Stimulated activated naive CD8-positive, alpha-beta T cell treated with anti-CD3 and anti-CD28 coated beads, Interleukin-15, Interleukin-2, amounts not matched to agents 100 U/mL and 50 U/mL, for 24 hours (primary cell): ENCODE results near the gene SYNE1.
A peak's percentile ranks its signal among the peaks of the same experiment; 100 is the strongest.

Experiments
- ATAC-seq: fragments of 150-1000 bp; cut with Tn5 transposase; one replicate; pipeline ENCODE4 v1.10.0; 2021
- DNase-seq: peaks from one replicate; pipeline ENCODE4 v3.0.0; 2021

Gene SYNE1

DNA sequence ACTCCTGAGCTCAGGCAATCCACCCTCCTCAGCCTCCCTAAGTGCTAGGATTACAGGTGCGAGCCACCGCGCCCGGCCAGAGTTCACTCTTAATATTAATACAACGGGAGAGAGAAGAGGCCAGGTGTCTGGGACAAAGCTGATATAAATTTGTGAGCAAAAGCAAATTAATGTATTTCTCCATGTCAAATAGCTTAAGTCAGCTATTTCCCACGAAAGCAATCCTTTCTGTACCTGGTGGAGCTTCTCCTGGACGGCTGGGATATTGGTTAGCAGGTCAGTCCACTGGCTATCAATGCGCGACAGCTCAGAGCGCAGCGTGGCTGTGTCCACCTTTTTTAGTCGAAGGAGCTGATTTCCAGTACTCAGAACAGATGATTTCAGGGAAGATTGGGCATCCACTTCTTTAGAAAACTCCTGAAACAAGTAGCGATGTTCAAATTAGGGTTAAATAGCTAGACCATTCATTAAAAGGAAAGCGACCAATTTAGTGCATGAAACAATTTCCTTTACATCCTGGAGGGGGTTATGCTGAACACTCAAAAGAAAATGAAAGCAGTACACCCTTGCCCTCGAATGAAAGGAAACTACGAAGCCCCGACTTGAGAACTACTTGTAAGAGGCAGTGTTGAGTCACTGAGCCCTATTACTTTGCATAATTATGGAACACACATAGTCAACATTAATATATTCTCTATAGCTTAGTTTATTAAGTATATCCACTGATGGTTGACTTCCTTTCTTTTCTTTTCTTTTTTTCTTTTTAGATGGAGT, 403.4 kb downstream of the SYNE1 start:
- ATAC-seq: peak; percentile 79

GRCh38 chr6:152232501-152233151, 404.5 kb downstream of the SYNE1 start:
- peak; percentile 72 for ATAC-seq
- peak; percentile 23 for DNase-seq

More for the DNA sequence above, 403.4 kb downstream of the SYNE1 start:
- DNase-seq: no peak

- no peak for ATAC-seq
- no peak for DNase-seq
Measured at GRCh38 chr6:152229330-152229729, 407.8 kb downstream of the SYNE1 start.

GRCh38 chr6:152226119-152226518, 411.0 kb downstream of the SYNE1 start:
- ATAC-seq: no peak

GRCh38 chr6:152225241-152225934, 411.8 kb downstream of the SYNE1 start:
- no peak for DNase-seq
- no peak for ATAC-seq

More at GRCh38 chr6:152226119-152226518, 411.0 kb downstream of the SYNE1 start:
- DNase-seq: no peak

DNA sequence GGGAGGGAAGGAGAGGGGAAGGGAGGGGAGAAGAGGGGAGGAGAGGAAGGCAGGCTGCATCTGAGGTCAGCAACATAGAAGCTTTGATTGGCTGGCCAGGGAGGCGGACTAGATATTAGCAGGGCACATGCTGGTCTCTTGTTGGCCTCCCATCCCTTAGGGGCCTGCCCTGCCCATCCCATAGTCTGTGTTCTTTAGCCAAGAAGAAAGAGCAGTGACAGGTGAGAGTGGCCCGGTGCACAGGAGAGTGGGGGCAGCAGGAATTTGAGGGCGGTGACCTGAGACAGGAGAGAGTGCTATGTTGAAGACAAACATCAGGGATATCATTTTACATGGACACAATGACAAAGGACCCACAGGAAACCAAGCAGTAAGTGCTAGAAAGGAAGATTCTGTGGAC, 413.5 kb downstream of the SYNE1 start:
- no peak for DNase-seq
- no peak for ATAC-seq

GRCh38 chr6:152221806-152222628, 415.1 kb downstream of the SYNE1 start:
- ATAC-seq: no peak
- DNase-seq: no peak

GRCh38 chr6:152220786-152221185, 416.4 kb downstream of the SYNE1 start:
- no peak for ATAC-seq
- no peak for DNase-seq

- DNase-seq (no peak), ATAC-seq (no peak)
Measured at GRCh38 chr6:152218887-152219286, 418.3 kb downstream of the SYNE1 start.

DNA sequence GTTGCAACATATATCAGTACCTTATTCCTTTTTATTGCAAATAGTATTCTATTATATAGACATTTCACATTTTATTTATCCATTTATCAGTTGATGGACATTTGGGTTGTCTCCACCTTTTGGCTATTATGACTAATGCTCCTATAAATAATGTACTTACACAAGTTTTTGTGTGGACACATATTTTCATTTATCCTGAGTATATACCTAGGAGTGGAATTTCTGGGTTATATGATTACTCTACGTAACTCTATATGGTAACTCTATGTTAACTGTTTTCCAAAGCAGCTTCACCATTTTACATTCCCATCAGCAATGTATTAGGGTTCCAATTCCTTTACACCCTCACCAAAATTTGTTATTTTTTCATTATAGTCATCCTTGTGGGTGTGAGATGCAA, 424.7 kb downstream of the SYNE1 start:
- DNase-seq (no peak), ATAC-seq (no peak)

DNA sequence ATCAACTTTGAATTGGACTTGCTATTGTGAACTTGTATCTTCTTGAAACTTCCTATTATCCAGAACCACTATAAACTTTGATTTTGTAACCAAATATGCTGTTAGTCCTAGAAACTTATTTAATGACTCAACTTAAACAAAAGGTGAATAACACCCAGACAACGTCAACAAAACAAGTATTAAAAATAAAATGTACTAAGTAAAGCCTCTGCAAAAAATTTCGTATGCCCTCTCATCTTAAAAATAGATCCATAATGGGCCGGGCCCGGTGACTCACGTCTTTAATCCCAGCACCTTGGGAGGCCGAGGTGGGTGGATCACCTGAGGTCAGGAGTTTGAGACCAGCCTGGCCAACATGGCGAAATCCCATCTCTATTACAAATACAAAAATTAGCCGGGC, 428.0 kb downstream of the SYNE1 start:
- no peak for DNase-seq
- no peak for ATAC-seq

DNA sequence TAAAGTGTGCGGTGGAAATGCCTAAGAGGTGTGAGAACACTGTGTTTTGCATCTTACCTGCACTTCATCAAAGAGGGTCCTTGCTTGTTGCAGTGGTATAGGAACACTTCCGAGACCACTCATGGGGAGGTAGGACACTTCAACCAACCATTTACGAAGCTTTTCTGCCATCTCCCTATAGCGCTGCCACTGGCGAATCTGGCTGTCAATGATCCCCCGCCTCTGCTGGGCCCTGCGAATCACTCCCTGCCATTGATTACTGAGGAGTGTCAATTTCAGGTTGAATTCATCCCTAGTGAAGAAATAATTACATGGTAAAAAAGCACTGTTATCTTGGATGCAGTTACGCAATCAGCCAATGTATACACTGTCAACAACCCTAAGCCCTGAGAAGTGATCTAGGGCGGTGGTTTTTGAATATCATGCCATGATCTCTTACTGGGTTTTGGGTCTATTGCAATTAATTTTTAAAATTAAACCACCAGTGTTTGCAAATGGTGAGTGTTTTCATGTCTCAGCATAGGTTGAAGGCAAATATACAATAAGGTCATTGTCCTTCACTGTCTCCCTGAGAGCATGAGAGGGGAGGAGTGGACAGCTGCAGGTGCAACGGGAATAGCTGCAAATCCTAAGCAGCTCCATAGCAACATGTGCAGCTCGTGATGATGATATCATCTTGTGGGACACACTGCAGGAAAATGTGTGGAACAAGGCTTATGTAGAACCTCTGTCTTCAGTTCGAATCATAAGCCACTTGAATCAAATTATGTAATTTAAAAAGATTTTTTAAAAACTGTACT, 429.0 kb downstream of the SYNE1 start:
- ATAC-seq (no peak), DNase-seq (no peak)

- DNase-seq: peak; percentile 57
- no peak for ATAC-seq
Measured at GRCh38 chr6:152206072-152206818, 430.9 kb downstream of the SYNE1 start.

GRCh38 chr6:152204591-152204990, 432.6 kb downstream of the SYNE1 start:
- ATAC-seq (no peak), DNase-seq (no peak)

DNA sequence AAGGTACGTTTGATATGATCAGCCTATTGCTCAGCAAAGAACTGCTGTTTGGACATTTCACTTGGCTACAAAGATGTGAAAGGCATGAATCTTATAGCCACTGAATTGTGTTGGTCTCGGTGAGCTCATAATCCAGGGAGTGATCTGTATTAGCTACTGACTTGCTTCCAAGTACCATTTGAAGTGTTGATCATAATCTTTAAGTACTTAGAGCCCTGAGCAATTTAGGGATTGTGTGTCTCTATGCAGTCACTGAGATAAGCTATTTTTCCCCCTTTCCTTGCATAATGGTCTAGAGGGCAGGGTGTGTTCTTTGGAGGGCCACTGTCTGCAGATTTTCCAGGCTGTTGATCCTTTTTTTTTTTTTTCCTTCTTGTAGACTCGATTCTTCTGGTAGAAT, 436.0 kb downstream of the SYNE1 start:
- DNase-seq: no peak
- no peak for ATAC-seq

- ATAC-seq (no peak), DNase-seq (no peak)
Measured at GRCh38 chr6:152195896-152196295, 441.3 kb downstream of the SYNE1 start.

DNA sequence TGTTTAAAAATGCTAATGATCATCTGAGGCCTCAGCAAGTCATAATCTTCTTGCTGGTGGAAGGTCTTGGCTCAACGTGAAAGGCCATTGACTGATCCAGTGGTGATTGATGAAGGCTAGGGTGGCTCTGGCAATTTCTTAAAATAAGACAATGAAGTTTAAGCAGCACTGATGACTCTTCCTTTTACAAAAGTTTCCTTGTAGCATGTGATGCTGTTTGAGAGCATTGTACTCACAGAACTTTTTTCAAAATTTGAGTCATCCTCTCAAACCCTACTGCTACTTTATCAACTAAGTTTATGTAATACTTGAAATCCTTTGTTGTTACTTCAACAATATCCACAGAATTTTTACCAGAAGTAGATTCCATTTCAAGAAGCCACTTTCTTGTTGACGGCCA, 447.4 kb downstream of the SYNE1 start:
- ATAC-seq (no peak), DNase-seq (no peak)

- ATAC-seq: no peak
Measured at GRCh38 chr6:152188011-152188410, 449.2 kb downstream of the SYNE1 start.

DNA sequence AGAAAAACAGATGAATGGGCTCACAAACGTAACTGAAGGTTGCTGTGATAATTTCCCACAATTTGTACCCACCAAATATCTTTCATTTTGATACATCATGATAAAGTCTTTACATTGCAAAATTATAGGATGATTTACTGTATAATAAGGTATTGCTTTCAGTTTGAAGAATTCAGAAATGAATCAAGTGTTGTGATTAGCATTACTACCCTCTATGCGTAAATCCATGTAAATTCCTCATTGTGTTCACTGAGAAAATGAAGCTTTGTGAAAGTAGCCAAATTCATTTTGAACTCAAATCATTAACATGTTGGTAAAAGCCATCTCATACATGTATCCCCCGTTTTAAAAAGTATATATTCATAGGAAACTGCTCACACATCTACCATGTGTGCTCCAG, 450.3 kb downstream of the SYNE1 start:
- DNase-seq (no peak), ATAC-seq (no peak)

More at GRCh38 chr6:152188011-152188410, 449.2 kb downstream of the SYNE1 start:
- no peak for DNase-seq

DNA sequence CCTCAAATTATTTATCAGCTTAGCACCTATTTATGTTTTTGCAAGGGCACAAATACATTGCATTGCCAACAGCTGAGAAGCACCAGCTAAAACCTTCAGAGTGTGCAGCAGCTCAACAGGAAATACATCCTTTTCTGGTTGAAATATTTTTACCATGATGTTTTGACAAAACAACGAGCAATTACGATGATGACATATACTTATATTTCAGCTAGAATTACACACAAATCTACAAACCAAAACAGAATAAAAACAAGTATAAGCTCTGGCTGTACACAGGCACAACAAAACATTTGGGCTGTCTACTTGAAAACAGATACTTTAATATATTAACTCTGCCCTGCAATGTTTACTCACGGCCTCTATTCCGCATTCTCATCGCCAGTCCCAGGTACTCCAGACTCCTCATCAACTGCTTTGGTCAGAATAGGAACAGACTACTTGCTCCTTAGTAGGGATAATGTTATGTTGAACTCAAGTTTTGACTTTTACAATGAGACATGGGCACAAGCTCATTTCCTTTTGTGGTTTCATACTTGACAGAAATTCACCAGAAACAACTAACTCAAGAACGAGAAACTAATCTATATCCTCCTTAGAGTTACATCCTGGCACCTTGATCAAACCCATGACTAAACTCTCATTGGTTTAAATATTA, 452.1 kb downstream of the SYNE1 start:
- DNase-seq (no peak), ATAC-seq (peak; percentile 56)
